Stimulated activated CD4-positive, alpha-beta T cell treated with anti-CD3 and anti-CD28 coated beads, Interleukin-1b, Interleukin-23, amount 100 ng/mL, for 1 hour (primary cell): Measurements from ENCODE around the gene OBSCN.
"Not testable (repeated sequence)": the region's sequence is repeated elsewhere in the genome, so short reads cannot be mapped to it uniquely, and the experiment has no call there.

Experiments used
- DNase-seq, 2 donors: peaks; one replicate each; pipeline ENCODE4 v3.0.0-alpha.2; 2020; ENCODE audit warnings: low read depth in 2 of 2

Gene OBSCN

DNA sequence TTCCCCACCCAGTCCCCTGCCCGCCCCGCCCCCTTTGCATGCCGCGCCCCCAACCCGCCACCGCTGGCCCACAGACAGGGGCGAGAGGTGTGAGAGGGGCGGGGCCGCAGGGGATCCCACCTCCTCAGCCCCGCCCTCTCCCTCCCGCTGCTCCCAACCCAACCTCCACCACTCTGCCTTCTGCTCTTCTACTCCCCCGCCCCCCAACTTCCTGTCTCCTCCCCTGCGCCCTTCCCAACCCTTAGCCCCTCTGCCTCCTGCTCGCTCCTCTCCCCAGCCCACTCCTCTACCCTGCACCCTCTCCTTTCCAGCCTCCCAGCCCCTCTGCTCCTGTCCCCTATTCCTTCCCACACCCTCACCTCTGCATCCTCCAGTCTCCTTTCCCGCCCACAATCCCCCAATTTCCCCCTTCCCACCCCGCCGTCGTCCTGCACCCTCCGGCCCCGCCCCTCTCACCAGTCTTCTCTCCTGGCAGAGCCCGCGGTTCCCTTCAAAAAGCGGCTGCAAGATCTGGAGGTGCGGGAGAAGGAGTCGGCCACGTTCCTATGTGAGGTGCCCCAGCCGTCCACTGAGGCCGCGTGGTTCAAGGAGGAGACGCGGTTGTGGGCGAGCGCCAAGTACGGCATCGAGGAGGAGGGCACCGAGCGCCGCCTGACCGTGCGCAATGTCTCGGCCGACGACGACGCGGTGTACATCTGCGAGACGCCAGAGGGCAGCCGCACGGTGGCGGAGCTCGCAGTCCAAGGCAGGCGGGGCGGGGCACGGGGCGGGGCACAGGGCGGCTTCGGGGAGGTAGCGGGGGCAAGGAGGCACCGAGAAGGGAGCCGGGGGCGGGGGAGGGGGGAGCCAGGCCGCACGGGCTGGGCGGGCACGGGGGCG is 5.4 kb downstream of the OBSCN start:
- peak; percentile 74 to 87 for DNase-seq

DNA sequence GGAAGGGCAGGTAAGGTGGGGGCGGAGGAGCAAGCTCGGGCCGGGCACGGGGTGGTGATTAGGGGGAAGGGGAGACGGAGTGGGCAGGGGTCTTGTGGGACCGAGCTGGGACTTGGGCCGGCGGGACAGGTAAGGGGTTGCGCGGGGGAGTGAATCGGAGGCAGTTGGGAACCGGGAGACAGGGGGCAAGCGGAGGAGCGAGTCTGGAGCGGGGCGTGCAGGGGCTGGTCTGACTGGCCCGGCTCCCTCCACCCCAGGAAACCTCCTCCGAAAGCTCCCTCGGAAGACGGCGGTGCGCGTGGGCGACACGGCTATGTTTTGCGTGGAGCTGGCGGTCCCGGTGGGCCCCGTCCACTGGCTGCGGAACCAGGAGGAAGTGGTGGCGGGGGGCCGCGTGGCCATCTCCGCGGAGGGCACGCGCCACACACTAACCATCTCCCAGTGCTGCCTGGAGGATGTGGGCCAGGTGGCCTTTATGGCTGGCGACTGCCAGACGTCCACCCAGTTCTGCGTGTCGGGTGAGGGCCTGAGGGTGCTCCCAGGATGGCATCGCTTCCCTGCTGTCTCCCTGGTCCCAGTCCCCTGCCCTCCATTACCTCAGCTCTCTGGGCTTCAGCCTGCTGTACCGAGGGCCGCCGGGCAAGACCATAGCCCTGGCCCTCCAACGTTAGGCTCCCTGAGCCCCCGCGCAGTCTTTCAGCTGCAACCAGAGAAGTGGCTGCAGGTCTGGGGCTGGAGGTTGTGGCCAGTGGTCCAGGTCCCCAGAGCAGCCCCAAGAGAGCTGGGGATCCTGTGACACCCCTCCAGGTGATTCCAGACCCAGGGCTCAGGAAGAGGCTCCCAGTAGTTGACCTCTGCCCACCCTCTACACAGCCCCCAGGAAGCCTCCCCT is 6.3 kb downstream of the OBSCN start:
- no peak for DNase-seq

DNA sequence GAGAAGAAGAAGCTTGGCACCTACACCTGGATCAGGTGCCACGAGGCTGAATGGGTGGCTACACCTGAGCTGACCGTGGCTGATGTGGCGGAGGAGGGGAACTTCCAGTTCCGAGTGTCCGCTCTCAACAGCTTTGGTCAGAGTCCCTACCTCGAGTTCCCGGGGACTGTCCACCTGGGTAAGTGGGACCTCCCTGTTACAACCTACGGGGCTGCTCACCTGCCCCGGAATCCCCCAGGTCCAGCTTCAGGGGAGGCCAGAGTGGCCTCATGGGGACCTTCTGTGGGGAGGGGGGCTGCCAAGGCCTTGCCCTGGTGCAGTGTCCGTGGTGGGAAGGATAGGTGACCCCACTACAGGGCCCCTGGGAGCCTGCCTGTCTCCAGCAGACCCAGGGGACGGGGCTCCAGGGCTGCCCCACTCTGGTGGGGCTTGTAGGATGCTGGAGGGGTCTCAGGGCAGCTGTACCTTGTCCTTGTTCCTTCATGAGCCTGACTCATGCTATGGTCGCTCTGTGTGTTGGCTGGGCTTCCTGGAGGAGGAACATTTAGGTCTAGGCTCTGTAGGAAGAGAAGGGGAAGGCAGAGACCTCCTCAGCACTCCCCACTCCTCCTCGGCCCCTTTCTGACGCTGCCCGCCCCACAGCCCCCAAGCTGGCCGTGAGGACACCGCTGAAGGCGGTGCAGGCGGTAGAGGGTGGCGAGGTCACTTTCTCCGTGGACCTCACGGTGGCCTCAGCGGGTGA is 7.2 kb downstream of the OBSCN start:
- no peak for DNase-seq

DNA sequence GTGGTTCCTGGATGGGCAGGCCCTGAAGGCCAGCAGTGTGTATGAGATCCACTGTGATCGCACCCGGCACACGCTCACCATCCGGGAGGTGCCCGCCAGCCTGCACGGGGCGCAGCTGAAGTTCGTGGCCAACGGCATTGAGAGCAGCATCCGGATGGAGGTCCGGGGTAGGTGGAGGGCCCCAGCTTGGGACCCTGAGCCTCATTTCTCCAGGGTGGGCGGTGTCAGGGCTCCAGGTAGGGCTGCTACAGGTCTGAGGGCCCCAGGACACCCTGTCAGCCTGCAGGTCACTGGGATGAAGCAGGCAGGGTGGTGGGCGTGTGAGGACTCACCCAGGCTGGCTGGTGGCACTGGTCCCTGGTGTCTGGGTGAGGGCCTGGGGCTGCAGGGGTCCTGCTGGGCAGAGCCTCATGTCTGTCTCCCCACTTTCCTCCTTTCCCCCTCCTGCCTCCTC is 7.8 kb downstream of the OBSCN start:
- no peak for DNase-seq

DNA sequence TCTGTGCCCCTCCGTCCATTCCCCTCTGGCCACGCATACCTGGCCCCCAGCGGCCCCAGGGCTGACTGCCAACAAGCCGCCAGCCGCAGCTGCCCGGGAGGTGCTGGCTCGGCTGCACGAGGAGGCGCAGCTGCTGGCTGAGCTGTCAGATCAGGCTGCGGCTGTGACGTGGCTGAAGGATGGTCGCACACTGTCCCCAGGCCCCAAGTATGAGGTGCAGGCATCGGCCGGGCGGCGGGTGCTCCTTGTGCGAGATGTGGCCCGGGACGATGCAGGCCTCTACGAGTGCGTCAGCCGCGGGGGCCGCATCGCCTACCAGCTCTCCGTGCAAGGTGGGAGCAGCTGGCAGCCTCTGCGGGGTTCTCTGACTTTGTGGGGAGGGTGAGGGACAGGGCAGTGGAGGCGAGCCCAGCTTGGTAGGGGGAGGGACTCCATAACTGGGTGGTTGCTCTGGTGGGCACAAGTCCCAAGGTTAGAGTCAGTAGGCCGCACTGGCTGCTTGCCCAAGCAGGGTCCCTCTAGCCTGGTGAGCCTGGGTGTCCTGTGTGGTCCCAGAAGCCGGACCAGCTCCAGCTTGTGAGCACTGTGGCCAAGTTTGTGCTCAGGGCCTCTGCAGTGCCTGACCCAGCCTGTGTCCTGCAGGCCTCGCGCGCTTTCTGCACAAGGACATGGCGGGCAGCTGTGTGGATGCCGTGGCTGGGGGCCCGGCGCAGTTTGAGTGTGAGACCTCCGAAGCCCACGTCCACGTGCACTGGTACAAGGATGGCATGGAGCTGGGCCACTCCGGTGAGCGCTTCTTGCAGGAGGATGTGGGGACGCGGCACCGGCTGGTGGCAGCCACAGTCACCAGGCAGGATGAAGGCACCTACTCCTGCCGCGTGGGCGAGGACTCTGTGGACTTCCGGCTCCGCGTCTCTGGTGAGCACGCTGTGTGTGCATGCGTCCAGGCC is 8.8 kb downstream of the OBSCN start:
- DNase-seq = no peak

DNA sequence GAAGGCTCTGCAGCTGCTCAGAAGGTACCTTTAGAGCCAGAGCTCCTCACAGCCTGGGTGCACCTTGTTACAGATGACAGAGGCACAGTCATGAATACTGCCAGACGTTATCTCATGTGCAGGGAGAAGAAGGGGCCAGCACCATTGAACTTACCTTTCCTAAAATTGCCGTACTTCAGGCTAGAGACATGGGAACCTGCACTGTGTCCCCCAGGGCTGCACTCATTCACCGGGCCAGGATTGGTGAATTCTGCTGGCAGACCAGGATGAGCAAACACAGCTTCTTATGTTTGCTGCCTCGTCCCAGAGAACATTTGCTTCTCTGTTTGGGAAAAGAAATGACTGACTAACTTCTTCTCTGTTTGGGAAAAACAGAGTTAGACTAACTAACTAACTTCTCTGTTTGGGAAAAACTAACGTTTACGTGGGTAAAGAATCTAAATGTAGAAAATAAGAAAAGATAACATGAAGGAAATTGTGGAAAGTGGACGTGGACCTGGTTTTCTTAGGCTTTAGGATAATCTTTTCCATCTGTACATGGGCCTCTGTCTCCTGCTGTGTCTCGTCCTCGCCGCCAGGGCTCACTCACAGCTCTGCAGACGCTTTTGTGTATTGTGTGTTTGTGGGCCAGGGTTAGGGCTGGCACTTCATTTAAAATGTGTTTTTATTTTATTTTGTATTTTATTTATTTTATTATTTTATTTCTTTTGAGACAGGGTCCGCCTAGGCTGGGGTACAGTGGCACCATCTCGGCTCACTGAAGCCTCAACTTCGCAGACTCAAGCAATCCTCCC is 9.9 kb downstream of the OBSCN start:
- no peak for DNase-seq

DNA sequence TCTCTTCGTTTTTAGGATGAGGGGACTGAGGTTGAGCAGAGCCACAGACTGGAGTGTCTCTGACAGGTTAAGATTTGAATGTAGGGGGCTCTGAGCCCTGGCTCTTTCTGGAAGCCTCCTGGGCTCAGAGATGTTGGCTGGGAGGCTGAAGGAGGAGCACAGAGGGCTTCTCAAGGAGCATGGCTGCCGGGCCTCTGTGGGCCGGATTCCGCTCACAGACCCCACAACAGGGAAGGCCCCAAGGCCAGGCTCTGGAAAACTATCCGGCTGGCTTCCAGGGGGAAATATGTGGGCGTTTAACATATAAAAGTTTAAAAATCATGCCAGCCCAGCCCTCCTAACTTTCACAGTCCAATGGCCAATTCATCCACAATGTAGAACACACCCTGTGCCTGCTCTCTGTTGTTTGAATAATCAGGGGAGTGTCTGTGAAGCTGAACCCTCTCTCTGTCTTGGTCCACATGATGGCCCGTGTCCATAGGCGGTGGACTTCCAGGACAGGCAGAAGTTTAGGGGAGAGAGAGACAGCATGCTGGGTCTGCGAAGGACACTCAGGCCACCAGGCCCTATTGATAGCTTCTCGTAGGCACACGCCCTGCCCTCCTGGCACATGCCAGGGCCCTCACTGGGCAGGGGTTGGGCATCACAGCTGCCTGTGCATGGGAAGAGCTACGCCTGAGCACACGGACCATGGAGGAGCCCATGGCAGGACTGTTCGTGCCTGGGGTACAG is 10.8 kb downstream of the OBSCN start:
- no peak for DNase-seq

DNA sequence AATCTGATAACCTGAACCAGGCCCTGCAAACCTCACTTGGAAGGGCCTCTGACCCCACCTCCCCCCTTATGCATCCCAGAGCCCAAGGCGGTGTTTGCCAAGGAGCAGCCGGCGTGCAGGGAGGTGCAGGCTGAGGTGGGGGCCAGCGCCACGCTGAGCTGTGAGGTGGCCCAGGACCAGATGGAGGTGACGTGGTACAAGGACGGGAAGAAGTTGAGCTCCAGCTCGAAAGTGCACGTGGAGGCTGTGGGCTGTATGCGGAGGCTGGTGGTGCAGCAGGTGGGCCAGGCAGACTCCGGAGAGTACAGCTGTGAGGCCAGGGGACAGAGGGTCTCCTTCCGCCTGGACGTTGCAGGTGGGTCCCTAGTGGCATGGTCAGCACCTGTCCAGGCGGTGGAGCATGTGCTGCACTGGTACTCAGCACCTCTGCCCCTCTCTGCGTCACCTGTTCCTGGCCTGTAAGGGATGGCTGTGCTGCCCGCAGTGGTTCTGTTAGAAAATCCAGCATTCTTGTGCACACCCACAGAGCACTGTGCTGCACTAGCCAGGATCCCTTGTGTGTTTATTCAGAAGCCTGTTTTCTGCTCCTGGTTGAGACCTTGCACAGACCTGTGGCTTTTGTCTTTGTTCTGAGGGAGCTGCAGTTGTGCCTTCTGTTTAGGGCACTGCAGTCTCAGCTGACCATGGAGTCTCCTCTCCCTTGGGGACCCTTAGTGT is 11.6 kb downstream of the OBSCN start:
- no peak for DNase-seq

DNA sequence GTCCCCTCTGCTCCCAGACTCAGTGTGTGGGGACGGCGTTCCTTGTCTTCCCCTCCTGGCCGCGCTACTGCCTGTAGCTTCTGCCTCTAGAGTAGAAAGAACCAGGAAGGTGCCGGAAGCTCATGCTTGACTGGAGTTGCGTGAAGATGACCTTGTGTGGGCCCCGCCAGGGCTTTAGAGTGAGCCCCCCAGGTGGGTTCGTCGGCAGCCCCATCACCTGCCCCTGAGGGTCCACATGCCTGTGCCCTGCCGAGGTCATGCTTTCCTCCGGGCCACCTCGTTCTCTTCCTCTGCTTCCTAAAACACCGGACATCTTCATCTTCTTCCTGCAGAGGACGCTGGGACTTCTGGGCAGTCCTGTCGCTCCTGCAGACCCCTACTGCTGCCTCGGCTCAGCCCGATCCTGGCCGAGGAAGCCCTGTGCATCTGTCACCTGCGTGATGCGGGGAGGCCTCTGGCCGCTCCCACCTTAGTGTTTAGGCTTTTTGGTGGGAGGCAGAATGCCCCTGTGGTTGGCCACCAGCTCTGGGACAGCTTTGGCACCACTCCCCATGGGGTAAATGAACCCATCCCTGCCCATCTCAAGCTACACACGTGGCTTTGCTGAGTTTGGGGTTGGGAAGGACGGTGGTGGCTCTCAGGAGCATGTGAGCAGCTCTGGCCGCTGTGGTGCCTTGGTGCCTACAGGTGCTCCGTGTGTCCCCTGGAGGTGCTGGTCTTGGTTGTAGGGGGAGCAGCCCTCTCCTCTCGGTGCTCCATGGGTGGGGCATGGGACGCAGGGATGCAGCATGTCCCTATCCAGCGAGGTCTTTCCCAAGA is 12.3 kb downstream of the OBSCN start:
- DNase-seq = no peak

DNA sequence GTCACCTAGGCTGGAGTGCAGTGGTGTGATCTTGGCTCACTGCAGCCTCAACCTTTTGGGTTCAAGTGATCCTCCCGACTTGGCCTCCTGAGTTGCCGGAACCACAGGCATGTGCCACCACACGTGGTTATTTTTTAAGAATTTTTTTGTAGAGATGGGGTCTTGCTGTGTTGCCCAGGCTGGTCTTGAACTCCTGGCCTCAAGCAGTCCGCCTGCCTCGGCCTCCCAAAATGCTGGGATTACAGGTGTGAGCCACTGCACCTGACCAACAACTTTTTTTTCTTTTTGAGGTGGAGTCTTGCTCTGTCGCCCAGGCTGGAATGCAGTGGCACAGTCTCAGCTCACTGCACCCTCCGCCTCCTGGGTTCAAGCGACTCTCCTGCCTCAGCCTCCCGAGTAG is 13.3 kb downstream of the OBSCN start:
- not testable (repeated sequence) for DNase-seq

DNA sequence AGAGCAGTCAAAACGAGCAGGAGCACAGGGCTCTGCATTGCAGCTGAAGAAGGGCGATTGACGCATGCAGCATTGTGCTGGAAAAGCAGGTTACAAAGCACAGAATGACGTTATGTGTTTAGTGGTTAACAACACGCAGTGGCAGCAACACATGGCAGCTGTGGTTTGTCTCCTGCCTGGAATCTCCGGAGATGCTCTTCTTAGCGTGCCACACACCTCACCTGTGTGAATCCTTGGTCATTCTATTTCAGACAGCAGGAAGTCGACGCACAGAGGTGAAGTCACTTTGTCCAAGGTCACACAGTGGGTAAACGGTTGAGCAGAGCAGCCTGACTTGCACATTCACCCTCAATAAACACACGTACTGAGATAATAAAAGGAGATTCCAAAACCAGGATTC is 14.7 kb downstream of the OBSCN start:
- DNase-seq = no peak

DNA sequence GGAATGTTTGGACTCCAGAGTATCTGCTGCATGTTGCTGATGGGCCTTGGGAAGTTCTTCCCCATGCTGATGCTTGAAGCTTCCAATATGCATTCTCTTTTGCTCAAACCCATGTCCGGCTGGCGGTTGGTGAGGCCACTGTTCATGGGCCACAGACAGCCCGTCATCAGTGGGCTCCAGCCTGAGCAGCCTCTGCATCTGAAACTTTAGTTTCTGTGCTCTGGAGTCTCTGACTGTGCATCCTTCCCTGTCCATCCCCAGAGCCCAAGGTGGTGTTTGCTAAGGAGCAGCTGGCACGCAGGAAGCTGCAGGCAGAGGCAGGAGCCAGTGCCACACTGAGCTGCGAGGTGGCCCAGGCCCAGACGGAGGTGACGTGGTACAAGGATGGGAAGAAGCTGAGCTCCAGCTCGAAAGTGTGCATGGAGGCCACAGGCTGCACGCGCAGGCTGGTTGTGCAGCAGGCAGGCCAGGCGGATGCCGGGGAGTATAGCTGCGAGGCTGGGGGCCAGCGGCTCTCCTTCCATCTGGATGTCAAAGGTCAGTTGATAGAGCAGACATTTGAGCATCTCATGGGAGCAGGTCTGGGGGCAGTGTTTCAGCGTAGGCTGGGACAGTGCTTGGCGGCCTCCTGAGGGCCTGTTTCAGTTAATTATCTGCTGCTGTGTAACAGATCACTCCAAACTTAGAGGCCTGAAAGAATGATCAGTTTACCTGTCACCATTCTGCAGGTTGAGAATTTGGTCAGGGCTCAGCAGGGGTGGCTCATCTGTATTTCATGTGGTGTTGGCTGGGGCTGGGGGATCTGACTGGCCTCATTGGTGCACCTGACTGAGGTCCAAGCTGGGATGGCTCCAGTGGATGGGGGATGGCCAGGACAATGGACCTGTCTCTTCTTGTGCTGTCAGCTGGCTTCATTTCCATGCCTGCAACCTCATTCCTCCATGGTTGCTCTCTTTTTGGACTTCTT is 16.6 kb downstream of the OBSCN start:
- DNase-seq = no peak

DNA sequence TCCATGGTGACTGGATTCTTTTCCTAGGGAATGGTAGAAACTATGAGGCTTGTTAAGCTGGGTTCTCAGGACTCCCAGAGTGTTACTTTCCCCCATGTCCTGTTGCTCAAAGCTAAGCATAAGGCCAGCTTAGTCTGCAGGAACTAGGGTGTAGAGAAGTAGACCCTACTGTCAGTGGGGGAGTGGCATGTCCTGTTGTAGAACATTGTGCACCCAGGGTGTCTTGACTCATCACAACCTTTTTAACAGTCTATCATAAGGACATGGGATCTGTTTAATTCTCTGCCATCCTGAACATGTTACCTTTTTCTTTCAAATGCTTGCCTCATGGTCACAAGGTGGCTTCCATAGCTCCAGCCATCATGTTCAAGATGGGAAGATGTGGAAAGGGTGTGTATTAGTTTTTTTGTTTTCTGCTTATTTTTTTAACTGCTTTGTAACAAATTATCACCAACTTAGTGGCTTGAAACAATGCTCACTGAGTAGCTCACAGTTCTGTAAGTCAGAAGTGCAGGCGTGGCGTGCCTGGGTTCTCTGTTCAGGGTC is 17.4 kb downstream of the OBSCN start:
- DNase-seq = no peak

DNA sequence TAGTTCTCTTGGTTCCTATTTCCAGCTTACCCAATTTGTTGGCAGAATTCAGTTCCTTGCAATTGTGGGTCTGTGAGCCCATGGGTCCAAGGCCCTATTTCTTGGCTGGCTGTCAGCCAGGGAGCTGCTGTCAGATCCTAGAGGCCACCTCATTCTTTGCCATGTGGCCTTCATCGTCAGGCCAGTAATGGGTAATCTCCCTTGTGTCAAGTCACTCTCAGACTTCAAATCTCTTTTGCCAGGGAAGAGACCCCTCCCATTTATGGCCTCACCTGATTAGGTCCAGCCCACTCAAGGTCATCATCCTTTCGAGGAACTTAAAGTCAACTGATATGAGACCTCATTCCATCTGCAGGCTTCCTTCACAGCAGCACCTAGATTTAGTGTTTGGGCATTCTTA is 17.9 kb downstream of the OBSCN start:
- DNase-seq = no peak

DNA sequence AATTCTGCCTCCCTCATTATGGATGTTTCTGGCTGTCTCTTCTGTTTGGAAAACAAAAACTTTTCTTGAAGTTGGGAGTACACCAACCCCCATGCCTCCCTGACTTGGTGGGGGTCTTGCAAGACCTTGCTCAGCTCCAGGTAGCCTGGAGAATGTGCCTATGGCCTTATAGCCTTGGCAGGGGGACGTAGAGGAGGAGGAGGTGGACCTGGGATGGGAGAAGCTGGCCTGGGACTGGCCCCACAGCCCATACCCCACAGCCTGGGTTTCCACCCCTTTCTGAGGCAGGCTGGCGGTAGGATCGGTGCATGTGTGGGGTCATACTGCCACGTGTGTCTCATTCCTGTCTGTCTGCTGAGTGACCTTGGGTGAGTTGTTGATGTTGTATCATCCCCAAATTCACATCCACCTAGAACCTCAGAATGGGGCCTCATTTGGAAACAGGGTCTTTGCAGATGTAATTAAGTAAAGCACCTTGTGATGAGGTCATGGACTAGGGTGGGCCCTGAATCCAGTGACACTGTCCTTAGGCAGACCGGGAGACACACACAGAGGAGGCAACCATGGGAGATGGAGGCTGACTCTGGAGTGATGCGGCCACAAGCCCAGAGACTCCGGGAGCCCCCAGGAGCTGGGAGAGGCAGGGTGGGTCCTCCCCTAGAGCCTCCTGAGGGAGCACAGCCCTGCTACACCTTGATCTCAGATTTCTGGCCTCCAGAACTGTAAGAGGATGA is 18.5 kb downstream of the OBSCN start:
- no peak for DNase-seq
